ENCODE results near the gene RPL13A. TPM values are rescaled to one million over a fixed set of nuclear protein-coding genes. Genes with fewer than 3 reads are reported as not detected.

The RPL13A gene
- total RNA-seq, 1 experiment from 2014 or later, result 3,219 TPM

- DNase-seq (ENCODE audit: low spot score), result peak; percentile 63
Measured at GRCh38 chr19:49506575-49507105, 19.2 kb downstream of the RPL13A start.

- DNase-seq (ENCODE audit: low spot score), result peak; percentile 3
Measured at GRCh38 chr19:49507803-49508494, 20.5 kb downstream of the RPL13A start.

GRCh38 chr19:49512970-49513745 is 25.8 kb downstream of the RPL13A start:
- no peak for DNase-seq (ENCODE audit: low spot score)

GRCh38 chr19:49513746-49514118 is 26.3 kb downstream of the RPL13A start:
- peak; percentile 2 for DNase-seq (ENCODE audit: low spot score)

- peak; percentile 2 for DNase-seq (ENCODE audit: low spot score)
Measured at GRCh38 chr19:49514151-49514550, 26.7 kb downstream of the RPL13A start.

GRCh38 chr19:49515767-49516166 is 28.4 kb downstream of the RPL13A start:
- peak; percentile 3 for DNase-seq (ENCODE audit: low spot score)

GRCh38 chr19:49518033-49518432 is 30.6 kb downstream of the RPL13A start:
- no peak for DNase-seq (ENCODE audit: low spot score)

GRCh38 chr19:49520705-49521319 is 33.4 kb downstream of the RPL13A start:
- no peak for DNase-seq (ENCODE audit: low spot score)

- no peak for DNase-seq (ENCODE audit: low spot score)
Measured at GRCh38 chr19:49524812-49525455, 37.5 kb downstream of the RPL13A start.

- no peak for DNase-seq (ENCODE audit: low spot score)
Measured at GRCh38 chr19:49528211-49528771, 40.9 kb downstream of the RPL13A start.

GRCh38 chr19:49530708-49531107 is 43.3 kb downstream of the RPL13A start:
- no peak for DNase-seq (ENCODE audit: low spot score)

GRCh38 chr19:49533551-49534488 is 46.4 kb downstream of the RPL13A start:
- peak; percentile 67 for DNase-seq (ENCODE audit: low spot score)

- DNase-seq (ENCODE audit: low spot score), result no peak
Measured at GRCh38 chr19:49534632-49535385, 47.4 kb downstream of the RPL13A start.

GRCh38 chr19:49536921-49537462 is 49.6 kb downstream of the RPL13A start:
- DNase-seq (ENCODE audit: low spot score), result no peak

GRCh38 chr19:49538643-49539042 is 51.2 kb downstream of the RPL13A start:
- DNase-seq (ENCODE audit: low spot score), result no peak

GRCh38 chr19:49539192-49539952 is 52.0 kb downstream of the RPL13A start:
- DNase-seq (ENCODE audit: low spot score), result no peak

Measured in H4 (cell line).